ENCODE measurements around the gene GAGE10.

DNA sequence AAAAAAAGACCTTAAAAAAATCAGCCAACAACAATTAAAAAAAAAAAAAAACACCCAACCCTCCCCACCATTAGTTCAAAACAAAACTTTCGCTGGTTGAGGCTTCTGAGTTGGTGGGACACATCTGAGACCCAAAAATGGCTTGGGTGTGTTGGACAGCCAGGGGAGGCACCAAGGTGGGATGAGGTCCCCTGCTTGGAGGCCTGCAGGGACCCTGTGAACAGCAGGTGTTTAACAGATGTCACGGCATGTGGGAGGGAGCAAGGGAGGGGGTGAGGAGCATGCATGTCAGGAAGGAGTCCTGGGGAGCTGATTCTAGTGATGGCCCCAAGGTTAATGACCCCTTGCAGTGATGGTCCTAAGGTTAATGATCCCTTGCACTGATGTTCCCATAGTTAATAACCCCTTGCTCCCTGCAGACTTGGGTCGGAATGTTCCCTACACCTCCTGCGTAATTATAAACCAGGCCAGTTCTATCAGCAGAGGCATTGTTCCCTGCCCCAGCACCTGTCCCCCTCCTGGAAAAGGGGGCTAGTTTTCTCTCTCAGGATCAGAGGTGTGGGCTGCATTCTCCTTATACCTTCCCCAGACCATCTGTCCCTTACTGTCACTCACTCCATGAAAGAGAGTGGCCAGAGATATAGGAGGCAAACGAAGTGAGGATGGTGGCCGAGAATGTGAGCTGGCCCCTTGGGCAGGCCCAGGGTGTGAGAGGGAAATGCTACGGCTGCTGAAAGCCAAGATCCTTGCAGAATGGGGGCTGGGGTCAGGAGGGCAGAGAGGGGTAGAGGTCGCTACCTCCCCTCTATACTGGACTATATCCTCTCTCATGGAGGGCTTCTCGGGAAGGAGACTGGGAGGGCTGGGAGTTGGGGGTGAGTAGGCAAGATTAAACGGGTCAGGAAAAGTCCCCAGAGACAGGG lies 36.7 kb upstream of the GAGE10 start:
- TF ChIP-seq, protein P1, sequence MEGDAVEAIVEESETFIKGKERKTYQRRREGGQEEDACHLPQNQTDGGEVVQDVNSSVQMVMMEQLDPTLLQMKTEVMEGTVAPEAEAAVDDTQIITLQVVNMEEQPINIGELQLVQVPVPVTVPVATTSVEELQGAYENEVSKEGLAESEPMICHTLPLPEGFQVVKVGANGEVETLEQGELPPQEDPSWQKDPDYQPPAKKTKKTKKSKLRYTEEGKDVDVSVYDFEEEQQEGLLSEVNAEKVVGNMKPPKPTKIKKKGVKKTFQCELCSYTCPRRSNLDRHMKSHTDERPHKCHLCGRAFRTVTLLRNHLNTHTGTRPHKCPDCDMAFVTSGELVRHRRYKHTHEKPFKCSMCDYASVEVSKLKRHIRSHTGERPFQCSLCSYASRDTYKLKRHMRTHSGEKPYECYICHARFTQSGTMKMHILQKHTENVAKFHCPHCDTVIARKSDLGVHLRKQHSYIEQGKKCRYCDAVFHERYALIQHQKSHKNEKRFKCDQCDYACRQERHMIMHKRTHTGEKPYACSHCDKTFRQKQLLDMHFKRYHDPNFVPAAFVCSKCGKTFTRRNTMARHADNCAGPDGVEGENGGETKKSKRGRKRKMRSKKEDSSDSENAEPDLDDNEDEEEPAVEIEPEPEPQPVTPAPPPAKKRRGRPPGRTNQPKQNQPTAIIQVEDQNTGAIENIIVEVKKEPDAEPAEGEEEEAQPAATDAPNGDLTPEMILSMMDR (IDR thresholded peaks at IDR 0.05), result no peak
- no peak for TF ChIP-seq POLR2A (IDR thresholded peaks at IDR 0.05)

All from uterus (tissue), 2 donors.